Medulla oblongata (tissue), 1 donor: Measurements from ENCODE around the gene CNTNAP2.
"Not testable (repeated sequence)": the region's sequence is repeated elsewhere in the genome, so short reads cannot be mapped to it uniquely, and the experiment has no call there.

Experiments used
- DNase-seq: peaks from one replicate; pipeline ENCODE4 v3.0.0-alpha.2; 2015; ENCODE audit errors: extremely low spot score

The CNTNAP2 gene

DNA sequence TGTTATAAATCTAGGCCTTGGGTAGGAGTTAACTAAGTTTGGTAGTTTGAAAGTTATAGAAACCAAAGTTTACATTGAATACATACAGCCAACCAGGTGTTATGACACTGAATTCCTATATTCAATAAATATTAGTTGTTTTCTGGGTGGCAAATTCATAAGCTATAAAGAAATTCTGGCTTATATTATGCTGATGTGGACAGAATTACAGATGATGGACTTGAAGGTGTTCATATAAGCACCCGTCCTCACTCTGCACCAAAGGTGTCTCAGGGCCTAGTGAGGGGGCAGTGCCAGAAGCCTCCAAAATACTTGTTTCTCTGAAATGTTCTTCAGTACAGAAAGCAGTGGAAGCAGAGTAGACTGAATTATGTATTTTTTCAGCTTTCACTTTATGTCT lies 973.0 kb downstream of the CNTNAP2 start:
- DNase-seq: no peak

DNA sequence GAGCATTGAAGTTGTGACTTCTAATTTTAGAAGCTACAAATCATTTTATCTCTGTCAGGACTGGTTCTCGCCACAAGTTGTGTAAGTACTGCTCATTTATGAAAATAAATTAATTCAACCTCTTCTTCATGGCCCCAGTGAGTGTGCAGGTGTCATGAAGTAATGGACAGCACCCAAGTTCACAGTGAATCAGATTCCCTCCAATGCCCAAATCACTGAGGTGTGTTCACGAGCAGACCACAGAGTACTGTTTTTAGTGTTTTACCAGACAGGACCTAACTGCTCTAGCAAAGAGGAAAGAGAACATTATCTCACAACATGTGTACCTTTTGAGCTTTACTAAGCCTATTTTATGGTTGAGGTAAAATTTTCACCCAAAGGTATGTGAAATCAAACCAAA lies 980.0 kb downstream of the CNTNAP2 start:
- DNase-seq: no peak

DNA sequence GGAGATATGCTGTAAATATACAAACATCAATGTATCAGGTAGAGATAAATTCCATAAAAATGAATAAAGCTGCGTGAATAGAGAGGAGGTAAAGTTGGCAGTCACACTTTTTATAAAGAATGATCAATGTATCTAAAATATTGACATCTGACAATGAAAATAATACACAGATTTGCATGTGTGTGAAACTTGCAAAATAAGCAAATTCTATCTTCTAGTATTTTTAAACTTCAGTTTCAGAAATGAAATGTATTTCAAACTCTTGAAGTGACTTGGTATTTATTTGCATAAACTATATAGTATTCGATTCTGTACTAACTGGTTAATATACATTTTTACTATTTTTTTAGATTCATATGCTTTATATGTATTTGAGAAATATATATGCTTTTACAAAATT lies 986.6 kb downstream of the CNTNAP2 start:
- DNase-seq: no peak

DNA sequence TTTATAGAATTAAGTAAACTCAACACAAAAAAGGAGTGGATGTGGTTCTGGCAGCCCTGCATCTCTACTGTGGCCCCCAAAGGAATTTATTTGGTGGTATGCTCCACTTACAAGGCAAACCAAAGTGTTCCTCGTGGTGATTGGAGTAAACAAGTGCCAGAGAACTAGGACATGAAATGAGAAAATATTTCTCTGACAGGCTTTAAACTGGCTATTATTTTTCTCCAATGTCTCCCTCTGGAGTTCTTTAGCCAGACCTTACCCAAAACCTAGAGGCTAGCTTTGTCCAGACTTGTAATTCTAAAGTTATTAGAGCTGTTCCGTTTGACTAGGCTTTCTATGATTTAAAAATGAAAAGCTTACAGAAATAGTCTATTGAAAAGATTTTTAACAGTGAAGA lies 990.1 kb downstream of the CNTNAP2 start:
- no peak for DNase-seq

DNA sequence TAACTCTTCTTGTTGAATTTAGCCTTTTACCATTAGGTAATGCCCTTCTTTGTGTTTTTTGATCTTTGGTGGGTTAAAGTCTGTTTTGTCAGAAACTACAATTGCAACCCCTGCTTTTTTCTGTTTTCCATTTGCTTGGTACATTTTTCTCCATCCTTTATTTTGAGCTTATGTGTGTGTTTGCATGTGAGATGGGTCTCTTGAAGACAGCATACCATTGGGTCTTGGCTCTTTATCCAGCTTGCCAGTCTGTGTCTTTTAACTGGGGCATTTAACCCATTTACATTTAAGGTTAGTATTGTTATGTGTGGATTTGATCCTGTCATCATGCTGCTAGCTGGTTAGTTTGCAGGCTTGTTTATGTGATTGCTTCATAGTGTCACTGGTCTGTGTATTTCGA lies 997.9 kb downstream of the CNTNAP2 start:
- not testable (repeated sequence) for DNase-seq

DNA sequence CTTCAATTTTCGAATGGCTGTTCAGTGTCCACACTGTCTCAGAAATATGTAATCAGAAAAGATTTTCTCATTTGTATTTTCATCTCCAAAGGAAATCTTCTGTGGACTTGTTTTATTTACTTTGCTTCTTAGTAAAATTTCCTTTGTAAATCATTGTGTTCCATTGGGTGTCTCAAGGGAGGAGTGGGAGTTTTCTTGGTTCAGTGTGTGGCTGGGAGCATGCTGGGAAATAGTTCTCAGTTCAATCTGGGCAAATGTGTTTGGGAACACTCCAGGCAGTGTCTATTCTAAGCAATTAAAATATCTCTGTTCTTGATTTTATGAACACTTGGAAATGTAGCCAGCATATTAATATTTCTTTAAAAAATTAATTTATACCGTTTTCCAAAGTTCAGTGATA lies 1019.8 kb downstream of the CNTNAP2 start:
- no peak for DNase-seq

DNA sequence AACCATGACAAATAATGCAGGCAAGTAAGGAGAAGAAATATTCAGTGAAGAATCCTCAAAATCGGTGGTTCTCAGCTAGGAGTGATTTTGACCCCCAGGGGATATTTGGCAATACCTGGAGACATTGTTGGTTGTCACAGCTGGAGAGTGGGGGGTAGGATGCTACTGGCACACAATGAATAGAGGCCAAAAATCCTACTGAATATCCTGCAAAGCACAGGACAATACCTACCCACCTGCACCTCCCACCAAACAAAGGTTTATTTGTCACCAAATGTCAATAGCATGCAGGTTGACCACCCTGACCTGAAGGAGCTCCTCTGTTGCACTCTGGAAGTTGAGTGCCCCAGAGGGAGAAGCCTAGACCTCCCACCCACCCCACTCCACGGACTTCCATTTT lies 1028.6 kb downstream of the CNTNAP2 start:
- DNase-seq: no peak

DNA sequence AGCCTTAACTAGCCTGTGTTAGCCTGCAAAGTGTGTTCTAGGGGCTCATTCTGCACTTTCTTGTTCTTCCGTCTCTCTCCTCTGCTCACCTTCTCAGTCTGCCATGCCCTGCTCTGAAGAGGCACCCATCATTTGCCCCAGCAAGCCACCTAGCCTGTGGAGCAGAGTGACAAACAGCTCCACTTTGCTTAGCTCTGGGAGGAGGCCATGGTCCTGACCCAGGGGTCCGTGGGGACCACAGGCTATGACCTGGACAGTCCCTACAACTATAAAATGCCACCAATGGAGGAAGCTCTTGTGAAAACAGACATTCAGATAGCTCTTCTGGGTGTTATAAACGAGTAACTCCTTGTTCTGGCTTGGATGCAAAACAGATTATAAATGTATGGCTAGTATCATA lies 1029.6 kb downstream of the CNTNAP2 start:
- DNase-seq: no peak

DNA sequence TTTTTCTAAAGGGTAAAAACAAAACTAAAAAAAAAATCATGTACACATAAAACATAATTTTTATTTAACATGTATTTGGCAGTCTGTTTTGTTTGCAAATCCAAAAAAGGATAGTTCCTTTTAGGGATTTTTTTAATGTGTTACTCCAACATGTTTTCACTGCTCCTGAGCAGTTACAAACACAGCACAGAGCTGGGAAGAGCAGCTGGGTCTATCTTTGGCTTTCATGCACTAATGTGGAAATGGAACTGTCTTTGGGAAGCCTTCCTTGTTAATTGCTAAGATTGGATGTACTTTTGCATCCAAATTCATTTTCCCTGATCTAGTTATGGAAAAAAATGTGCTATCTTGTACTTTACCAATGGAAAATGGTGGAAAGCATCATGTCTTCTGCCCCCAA lies 1035.1 kb downstream of the CNTNAP2 start:
- no peak for DNase-seq

DNA sequence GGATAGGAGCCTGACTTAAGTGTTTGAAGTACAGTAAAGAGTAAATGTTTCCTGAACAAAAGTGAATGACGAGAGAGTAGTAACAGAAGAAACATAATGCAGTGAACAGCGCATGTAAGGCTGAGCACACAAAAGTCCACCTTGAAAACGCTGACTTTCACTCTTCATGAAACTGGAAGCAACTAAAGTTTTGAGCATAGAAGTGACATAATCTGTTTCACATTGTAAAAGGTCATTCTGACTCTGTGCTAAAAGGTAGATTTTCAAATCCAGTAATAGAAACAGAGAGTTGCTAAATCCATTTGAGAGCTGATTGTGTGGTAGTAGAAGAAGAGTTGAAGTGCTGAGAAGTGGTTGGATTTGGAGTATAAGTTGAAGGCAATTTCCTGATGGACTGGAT lies 1037.0 kb downstream of the CNTNAP2 start:
- DNase-seq: no peak

DNA sequence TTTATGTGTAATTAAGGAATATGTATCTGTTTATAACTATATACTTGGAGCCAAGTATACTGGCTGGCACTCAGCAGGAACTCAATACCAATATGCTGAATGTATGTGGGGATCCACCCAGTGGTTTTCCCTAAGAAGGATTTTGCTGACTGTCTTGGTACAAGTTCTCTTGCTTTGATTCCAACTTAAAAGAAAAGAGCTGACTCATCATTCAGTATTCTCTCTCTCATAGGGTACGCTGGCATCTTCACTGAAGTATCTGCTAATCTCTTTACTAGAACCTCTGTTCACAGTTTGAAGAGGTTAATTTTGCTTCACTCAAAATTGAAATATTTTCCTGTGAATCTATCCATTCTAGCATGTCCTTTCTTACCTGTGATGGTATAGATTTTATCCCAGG lies 1044.8 kb downstream of the CNTNAP2 start:
- DNase-seq: no peak

DNA sequence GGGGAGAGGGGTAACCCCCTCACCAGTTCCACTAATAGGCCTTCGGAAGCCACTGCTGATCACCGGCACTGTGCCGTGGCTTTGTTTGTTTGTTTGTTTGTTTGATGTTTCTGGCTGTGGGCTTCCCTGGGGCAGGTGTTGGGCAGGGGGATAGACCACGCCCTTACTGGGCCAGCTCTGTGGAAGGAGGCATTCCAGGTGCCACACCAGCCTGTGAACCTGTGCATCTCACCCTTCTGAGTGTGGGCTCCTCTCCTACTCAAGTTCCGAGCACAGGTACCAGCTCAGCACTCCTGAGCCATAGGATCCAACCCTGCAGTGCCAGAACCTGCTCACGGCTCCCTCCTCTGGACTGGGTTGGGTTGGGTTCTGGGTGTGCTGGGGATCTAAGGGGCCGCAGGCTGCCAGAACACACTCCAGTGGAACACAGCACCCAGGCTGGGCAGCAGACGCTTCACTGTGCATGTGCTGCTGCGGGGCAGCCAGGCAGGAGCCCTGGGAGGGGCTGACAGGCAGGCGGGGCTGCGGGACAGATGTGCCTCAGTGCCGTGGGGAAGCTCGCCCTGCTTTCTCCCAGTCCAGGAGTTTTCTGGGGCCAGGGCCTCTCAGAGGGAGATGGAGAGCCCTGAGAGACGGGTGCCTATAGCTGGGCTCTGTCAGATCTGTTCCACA lies 1053.9 kb downstream of the CNTNAP2 start:
- no peak for DNase-seq

DNA sequence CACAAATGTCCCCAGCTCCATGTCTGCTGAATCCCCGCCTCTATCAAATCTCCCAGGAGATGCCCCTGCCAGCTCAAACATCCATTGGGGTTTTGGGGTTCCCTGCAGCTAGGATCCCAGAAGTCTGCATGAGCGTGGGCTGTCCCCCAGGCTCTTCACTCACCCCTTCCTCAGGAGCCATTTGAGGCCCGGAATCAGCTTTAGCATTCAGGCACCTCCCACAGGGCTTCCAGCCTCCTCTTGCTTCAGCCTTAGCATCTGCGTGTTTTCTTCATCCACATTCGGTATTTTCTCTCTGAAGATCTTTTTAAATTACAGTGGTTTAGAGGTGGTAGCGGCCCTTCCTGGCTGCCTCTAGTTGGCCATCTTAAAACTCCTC lies 1054.4 kb downstream of the CNTNAP2 start:
- no peak for DNase-seq

DNA sequence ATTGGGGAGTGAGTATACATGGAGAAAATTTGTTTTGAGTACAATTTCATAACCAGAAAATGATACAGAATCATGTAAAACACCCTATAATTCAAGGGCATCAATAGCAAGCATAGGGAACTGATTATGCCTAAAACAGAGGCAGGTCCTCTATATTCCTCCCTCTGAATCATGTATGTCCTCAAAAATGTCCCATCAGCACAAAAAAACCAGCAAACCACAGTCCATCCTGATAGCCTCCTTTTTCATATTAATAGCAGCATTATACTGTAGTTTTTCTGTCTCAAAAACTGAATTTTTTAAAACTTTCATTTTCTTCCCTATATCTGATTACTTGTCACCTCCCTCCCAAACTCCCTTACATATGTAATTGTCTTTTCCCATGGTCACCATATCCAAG lies 1057.3 kb downstream of the CNTNAP2 start:
- DNase-seq: no peak

DNA sequence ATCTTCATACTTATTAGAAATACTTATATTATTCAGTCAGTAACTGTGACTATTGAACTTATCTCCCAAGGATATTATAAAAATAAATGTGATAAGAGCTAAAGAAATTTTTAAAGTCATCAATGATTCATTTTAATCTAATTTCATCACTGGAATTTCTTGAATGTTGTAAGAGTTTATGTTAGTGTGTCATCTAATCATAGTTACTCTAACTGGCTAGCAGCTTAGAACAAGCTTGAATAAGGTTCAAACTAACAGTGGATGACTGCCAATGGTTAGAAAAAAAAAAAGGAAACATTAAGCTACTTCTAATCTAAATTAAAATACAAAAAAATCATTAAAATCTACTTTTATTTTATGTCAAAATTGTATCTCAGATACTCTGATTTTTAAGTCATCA lies 1066.3 kb downstream of the CNTNAP2 start:
- no peak for DNase-seq

DNA sequence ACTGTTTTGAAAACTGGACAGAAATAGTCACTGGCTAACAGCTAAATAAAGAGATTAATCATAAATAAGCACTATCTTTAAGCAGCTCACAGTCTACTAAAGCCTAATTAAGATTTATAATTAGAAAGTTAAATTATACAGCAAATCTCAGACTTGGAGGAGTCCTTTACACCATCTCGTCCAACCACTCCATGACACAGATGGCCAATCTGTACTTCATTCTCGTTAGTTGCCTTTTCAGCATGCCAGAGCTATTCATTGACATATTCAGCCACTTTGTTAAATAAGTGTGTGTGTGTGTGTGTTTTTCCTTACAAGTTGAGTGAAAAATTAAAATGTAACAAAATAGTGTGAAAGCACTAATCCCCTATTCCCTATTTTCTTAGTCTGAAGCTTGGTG lies 1066.7 kb downstream of the CNTNAP2 start:
- DNase-seq: no peak

DNA sequence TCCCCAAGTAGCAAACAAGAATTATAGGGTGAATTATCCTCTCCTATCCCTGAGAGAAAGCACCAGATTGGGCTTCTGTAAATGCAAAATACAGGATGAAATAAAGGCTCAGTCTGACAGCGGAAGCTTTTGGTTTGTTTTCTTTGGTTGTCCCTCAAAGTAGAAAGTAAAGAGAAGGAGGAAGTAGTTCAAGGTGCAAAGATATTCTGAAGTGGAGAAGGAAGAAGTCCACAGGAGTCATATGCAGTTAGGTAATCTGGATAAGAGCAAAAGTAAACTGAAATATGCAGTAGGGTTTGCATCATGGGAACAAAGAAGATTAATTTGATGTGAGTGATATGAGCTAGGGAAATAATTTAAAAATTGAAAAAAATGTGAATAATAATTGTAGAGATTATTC lies 1071.9 kb downstream of the CNTNAP2 start:
- DNase-seq: no peak

DNA sequence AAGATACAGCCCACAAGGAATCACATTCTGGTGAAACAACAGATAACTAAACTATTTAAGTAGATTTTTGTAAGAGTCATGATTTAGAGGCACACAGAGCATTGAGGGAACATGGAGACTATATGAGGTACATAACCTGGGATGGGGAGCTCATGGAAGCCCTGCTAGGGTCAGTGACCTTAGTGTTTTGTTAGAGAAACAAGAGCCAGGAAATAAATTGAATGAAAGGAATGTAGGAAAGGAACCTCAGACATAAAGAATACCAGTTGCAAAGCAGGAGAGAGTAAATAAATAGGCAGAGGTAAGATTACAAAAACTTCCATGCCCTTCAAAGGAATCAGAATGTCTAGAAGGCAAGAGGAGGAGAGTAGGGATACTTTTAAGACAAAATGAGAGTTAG lies 1076.9 kb downstream of the CNTNAP2 start:
- no peak for DNase-seq

DNA sequence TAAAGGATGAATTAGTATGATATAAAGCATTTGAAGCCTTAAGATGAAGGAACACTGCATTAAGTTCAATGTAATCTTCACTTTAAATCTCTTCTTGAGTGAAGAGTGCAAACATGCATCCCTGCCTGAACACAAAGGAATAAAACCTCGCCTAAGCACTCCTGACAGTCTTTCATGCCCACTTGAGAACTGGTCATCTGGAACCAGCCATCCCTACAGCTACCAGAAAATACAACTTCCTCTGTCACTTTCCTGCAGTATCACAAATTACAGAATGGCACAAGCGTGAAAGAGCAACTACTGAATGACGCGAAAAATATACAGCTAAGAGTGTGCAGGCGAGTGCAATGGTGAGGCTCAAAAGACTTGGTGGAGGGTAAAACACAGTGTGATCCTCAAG lies 1079.9 kb downstream of the CNTNAP2 start:
- DNase-seq: no peak

DNA sequence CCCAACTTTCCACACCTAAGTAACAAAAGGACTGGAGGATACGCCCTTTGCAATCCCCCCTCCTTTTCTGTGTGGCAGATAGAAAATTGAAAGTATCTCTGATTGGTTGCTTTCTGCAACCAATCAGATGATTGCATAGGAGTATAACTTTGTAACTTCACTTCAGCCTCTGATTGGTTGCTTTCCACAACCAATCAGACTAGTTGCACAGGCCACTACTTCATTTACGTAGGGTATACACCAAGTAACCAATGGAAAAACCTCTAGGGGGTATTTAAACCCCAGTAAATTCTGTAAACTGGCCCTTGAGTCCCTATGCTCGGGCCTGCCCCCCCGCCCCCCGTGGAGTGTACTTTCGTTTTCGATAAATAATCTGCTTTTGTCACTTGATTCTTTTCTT lies 1080.4 kb downstream of the CNTNAP2 start:
- no peak for DNase-seq

DNA sequence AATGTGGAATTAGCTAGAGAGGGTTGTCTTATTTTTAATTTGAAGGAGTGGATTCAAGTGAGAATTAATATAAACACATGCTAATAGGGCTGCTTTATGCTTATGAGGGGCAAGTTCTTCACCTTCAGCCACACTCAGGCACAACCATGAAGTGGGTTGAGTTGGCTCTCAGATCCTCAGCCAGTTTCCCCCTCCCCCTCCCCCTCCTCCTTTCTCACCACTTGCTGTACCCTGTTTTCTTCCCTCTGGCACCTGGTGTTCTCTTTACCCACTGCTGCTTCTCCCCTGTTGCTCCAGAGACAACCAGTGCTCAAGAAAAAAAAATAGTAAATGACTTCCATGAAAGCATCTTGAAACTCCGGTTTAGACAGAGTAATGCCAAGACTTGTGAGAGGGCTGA lies 1083.3 kb downstream of the CNTNAP2 start:
- no peak for DNase-seq

DNA sequence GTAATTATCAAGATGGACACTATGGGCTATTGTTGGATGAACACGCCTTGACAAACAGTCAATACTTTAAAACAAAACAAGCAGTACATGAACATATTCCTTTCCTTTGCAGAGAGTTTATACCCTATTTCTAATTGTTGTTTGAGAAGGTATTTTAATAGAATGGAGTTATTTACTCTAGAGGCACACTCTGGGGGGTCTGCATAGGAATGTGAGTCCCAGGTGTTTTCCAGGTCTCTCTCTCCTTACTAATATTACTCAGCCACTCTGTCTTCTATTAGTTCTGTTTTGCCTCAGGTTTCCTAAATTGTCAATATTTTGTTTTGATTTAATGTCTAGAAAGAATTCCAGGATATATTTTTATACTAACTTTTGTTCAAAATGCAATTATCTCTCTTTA lies 1091.4 kb downstream of the CNTNAP2 start:
- DNase-seq: no peak

DNA sequence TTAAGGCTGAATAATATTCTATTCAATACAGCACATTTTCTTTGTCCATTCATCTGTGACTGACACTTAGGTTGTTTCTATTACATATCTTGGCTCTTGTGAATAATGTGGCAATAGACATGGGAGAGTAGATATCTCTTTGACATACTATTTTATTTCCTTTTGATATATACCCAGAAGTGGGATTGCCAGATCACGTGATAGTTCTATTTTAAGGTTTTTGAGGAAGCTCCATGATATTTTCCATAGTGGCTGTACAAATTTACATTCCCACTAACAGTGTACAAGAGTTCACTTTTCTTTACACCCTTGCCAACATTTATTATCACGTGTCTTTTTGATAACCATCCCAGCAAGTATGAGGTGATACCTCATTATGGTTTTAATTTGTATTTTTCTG lies 1114.7 kb downstream of the CNTNAP2 start:
- no peak for DNase-seq

DNA sequence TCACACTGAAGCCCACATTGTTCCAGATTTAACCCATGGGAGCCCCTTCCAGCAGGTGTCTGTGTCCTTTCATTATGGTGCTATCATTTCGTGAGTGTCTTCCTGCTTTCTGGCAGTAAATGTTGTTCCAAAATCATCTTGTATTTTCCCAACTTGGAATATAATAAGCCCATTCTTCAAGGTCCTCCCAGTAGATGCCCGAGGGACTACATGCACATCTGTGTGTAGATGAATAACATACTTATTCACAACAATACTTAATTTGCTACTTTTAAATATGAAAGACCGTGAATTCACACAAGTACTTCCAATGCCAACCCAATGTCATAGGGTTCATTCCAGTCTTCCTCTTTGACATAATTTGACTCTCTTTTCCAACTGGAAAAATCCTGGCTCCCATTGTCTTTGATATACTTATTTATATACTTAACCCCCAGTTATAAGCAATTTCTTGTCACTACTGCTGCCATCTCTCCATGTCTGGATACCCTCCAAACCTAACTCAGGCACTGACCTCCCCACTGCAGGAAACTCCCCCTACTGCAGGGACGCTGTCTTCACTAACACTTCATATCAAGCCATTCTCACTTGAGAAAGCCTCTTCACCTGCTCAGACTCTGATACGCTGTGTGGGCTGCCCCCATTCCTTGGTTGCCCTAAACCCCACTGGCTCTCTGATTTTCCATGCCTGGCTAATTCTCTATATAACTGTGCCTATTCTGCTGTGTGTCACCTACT lies 1119.2 kb downstream of the CNTNAP2 start:
- DNase-seq: no peak
